HPDE6-E6E7 (cell line): Measurements from ENCODE around the gene KCTD7.
"Not testable (repeated sequence)": the region's sequence is repeated elsewhere in the genome, so short reads cannot be mapped to it uniquely, and the experiment has no call there.

Experiments used
- DNase-seq: peaks from one replicate; pipeline ENCODE4 v3.0.0; 2011; ENCODE audit warnings: missing footprints; ENCODE audit errors: extremely low spot score

The KCTD7 gene

DNA sequence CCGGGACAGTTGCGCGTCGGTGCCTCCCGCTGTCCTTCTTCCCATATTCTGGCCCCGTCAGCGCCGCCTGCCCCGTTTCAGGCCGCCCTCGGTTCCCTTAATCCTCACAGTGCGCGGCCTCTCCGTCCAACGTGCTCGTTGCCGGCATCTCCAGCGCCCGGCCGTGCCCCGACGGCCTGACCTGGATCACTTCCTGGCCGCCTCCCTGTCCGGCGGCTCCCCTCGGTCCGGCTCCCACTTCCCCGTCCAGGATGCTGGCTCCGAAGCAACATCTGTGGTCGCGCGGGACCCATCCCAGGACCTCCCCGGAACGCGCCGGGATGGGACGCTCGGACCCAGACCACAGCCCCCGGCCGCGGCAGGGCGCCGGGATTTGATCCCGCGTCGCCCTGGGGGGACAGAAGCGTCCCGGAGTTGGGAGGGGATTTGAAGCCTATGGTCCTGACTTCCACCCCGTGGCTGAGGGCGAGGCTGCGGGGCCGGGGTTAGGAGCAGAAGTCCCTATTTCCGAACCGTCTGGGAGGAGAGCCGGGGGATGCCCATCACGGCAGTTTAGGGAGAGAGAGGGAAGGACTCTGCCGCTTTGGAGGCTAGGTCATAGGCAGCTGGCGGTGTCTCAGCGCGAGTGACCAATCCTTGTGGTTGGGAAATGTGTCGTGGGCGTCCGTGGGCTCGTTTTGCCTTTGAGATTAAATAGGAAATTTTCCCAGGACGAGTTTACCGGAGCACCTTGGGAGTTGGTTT is 53.8 kb downstream of the KCTD7 start:
- no peak for DNase-seq

DNA sequence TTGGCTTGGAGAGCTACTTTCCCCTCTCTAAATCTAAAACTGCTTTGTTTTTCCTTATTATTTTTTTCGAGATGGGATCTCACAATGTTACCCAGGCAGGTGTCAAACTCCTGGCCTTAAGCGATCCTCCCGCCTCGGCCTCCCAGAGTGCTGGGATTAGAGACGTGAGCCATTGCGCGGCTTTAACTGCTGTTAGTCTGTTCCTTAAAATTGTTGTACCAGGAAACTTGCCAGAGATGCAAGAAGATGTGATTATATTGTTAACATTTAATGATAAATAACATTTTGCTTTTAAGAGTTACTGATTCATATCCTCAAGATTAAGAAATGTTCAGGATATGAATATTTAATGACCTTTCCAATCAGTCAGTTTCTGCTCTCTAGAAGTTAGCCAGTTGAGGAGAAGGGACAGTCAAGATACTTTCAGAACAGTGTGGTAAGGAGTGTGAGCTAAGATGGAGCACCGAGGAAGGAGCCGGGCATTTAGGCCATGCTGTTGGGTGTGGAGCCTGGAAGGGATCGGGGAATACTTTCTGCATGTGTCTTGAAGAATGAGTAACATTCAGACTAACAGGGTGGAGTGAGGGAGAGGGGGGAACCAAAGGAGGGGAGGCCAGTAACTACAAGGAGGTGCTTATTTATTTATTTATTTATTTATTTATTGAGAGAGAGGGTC is 54.6 kb downstream of the KCTD7 start:
- DNase-seq = not testable (repeated sequence)

- DNase-seq = no peak
These were observed 55.1 kb downstream of the KCTD7 start for GRCh38 chr7:66683770-66684123.

DNA sequence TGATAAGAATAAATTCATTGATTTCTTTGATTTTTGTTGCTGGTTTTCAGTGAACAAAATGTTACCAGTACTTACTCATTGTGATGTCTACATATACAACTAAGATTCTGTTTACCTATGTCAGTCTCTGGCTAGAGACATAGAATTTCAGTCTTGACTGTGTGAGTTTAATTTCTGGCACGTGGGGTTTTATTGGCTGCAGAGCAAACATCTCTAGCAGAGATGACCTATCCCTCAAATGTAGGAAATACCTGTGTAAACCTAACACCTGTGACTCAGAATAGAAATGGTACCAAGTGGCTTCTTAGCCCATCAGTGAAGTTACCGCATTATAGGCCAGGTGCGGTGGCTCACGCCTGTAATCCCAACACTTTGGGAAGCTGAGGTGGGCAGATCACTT is 57.0 kb downstream of the KCTD7 start:
- DNase-seq = not testable (repeated sequence)

GRCh38 chr7:66687186-66687585 is 58.5 kb downstream of the KCTD7 start:
- DNase-seq = no peak

DNA sequence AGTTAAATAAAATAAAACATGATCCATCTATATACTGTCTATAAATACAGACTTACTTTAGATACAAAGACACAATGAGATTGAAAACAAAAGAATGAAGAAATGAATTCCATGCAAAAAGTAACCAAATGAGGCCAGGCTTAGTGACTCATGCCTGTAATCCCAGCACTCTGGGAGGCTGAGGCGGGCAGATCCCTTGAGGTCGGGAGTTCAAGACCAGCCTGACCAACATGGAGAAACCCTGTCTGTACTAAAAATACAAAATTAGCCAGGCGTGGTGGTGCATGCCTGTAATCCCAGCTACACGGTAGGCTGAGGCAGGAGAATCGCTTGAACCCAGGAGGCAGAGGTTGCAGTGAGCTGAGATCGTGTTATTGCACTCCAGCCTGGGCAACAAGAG is 59.0 kb downstream of the KCTD7 start:
- DNase-seq = not testable (repeated sequence)

DNA sequence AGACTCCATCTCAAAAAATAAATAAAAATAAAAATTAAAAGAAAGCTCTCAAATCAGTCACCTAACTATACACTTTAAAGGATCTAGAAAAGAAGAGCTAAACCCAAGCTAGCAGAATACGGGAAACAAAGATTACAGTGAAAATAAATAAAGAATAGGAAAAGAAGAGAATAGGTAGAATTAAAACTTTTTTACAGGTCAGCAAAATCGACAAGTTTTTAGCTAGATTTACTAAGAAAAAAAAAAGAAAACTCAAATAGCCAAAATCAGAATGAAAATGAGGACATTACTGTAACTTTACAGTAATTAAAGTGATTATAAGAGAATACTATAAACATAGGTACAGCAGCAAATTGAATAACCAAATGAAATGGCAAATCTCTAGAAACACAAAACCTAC is 60.4 kb downstream of the KCTD7 start:
- no peak for DNase-seq

DNA sequence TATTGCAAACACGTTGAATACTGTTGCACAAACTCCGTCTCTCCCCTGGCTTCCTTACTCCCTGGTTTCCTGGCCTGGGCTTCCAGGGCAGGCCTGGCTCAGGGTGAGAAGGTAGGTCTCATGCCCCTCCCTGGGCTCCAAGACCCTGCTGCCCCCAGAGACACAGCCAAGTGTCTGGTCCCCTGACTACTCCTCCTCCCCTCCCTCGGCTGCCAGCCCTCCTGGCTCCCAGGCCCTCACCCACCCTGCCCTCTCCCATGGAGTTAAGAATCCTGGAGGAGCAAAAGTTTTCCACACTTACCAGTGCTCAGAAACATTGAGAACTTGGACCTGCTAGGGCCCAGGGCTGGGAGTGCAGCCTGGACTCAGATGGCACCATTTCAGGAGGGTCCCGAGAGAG is 64.7 kb downstream of the KCTD7 start:
- no peak for DNase-seq
